Kidney epithelial cell (primary cell): Measurements from ENCODE around the gene FOXO6. TPM values are rescaled to one million over a fixed set of nuclear protein-coding genes. Genes with fewer than 3 reads are reported as not detected.

Experiments
- DNase-seq: peaks from one replicate; pipeline ENCODE4 v3.0.0-alpha.2; 2010; ENCODE audit warnings: low read depth
- H3K27me3 ChIP-seq: 2 replicates; pipeline ENCODE4 v1.6.0; 2011; ENCODE audit warnings: low read length; ENCODE audit not compliant: control insufficient read depth, insufficient read depth
- H3K36me3 ChIP-seq: 2 replicates; pipeline ENCODE4 v1.5.1; 2011; ENCODE audit warnings: low read length; ENCODE audit not compliant: control insufficient read depth, insufficient read depth
- H3K4me3 ChIP-seq: 2 replicates; pipeline ENCODE4 v1.5.1; 2011; ENCODE audit warnings: low read depth, mild to moderate bottlenecking, control low read depth, low read length
- total RNA-seq: library from RNA; depleted of rRNA; stranded (reverse); fragments of >200 nt; gene quantifications from 2 replicates; pipeline ENCODE4 v1.2.3, GENCODE V29; 2015
- TF ChIP-seq, protein P1 (sequence below): IDR thresholded peaks from 2 replicates; pipeline ENCODE4 v1.5.1; 2011; ENCODE audit warnings: mild to moderate bottlenecking, moderate library complexity, low read length, control low read depth, inconsistent platforms; ENCODE audit not compliant: insufficient read depth, poor library complexity, severe bottlenecking

The FOXO6 gene
- total RNA-seq, 1 donor from 2014 or later = 0.67 TPM

DNA sequence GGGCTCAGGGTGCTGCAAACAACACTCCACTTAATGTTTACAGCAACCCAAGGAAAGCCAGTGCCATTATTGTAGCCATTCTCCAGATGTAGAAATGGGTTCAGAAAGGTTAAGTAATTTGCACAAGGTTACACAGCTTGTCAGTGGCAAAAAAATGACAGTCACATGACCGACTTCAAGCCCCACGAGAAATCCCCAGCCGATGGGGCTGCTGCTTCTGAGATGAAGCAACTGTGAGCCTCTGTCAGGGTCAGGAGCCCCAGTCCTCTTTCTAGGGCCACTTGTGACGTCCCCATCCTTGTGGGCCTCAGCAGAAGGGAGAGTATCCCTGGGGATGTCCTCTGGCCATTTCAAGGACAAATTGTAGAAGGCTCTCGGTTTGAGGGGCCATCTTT, 68.4 kb downstream of the FOXO6 start:
- TF ChIP-seq, protein P1, sequence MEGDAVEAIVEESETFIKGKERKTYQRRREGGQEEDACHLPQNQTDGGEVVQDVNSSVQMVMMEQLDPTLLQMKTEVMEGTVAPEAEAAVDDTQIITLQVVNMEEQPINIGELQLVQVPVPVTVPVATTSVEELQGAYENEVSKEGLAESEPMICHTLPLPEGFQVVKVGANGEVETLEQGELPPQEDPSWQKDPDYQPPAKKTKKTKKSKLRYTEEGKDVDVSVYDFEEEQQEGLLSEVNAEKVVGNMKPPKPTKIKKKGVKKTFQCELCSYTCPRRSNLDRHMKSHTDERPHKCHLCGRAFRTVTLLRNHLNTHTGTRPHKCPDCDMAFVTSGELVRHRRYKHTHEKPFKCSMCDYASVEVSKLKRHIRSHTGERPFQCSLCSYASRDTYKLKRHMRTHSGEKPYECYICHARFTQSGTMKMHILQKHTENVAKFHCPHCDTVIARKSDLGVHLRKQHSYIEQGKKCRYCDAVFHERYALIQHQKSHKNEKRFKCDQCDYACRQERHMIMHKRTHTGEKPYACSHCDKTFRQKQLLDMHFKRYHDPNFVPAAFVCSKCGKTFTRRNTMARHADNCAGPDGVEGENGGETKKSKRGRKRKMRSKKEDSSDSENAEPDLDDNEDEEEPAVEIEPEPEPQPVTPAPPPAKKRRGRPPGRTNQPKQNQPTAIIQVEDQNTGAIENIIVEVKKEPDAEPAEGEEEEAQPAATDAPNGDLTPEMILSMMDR = no peak
- Histone ChIP-seq H3K4me3 (no peak overlapping the region), H3K36me3 (no peaks in the 10 kb centered on the region), H3K27me3 (peaks cover 2% of the 10 kb centered on the region)
- no peak for DNase-seq

DNA sequence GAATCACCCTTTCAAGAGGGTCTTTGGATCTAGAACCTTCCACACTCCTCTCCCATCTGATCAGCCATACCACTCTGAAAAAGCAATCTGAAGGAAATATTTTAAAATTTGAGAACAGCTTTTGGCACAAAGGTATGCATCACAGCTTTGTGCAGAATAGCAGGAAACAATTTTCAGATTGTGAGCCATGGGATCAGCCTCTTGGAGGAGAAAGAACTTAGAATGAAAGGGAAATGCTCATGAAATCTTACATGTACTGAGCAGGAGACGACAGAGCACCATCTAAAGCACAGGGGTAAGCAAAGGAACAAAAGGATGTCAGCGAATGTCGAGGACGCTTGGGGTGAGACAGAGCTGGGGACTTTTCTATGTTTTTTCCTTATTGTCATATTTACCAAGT, 68.8 kb downstream of the FOXO6 start:
- Histone ChIP-seq H3K36me3 (no peaks in the 10 kb centered on the region), H3K27me3 (peaks cover 2% of the 10 kb centered on the region), H3K4me3 (no peak overlapping the region)
- no peak for DNase-seq
- TF ChIP-seq, protein P1 = no peak

DNA sequence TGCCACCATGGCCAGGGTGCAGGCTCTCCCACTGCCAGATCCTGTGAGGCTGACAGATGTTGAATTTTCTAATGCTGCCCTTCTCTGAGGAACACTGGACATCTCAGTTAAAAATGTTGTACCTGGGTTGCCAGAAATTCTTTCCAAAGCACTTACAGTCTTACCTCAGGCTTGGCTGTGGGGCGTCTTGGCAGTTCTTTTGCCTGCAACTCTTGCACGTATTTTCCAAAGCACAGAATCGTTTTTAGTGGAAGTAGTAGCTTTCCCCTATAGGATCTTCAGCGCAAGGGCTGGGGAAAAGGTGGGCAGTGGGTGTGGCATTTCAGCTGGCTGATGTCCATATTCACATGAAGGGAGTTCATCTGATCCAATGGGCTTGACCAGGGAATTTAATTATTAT, 69.3 kb downstream of the FOXO6 start:
- no peak for DNase-seq
- TF ChIP-seq, protein P1 = no peak
- Histone ChIP-seq H3K27me3 (peaks cover 2% of the 10 kb centered on the region), H3K4me3 (no peak overlapping the region), H3K36me3 (no peaks in the 10 kb centered on the region)

DNA sequence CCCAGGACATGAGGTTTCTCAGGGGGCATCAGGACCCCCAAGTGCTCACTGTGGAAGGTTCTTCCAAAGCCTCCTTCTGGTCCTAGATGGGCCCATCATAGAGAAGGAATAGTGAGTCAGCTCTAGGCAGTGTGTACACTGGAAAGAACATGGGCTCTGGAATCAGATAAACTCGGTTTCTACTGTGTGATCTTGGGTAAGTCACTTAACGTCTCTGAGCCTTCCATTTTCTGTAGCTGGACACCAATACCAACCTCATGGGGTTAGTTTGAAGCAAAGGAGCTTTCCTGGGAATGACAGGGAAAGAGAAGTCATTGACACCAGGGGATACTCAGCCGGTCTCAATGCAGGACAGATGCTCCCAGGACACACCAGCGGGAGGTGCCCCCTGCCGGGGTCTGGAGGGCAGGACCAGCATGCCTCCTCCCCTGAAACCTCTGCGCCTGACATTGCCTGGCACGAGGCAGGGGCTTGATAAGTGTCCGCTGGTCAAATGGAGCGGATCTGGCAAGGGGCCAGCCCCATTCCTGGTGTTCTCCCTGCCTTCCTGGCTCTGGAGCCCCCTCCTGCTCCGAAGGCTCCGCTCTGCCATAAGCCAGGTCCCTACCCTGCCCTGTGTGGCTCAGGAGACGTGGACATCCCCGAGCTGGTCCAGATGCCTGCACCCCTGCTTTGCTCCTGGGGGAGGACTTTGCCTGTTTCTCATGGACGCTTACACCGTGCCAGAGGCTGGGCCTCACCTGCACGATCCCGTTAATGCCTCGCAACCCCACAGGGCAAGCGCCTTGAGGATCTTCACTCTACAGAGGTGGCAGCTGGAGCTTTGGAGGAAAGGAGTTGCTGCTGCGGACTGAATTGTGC, 70.5 kb downstream of the FOXO6 start:
- Histone ChIP-seq H3K4me3 (no peak overlapping the region), H3K27me3 (peaks cover 2% of the 10 kb centered on the region), H3K36me3 (no peaks in the 10 kb centered on the region)
- TF ChIP-seq, protein P1 = no peak
- DNase-seq = no peak

Other genes starting within 250 kb of the FOXO6 start
- gene SCMH1, start 119.1 kb upstream of the FOXO6 start, total RNA-seq = 24.3 and 38.1 TPM in 2 replicates
- 0.96 TPM in 1 of 2 replicates, not detected in the other for gene EDN2, start 123.2 kb downstream of the FOXO6 start, total RNA-seq